HEK293 (cell line): ENCODE data around the gene PPP2R2B.
"Not testable (repeated sequence)": the region's sequence is repeated elsewhere in the genome, so short reads cannot be mapped to it uniquely, and the experiment has no call there.

Experiments used
- CTCF ChIA-PET: fragments of 350-600 bp; formaldehyde crosslinking; extraction: SDS; loops from one replicate; lab custom pipeline; 2021; ENCODE audit warnings: antibody characterized with exemption; lab: Yijun Ruan, JAX
- POLR2A ChIA-PET: fragments of 300-600 bp; formaldehyde crosslinking; extraction: SDS; loops from one replicate; lab custom pipeline; 2020; ENCODE audit warnings: antibody characterized with exemption, inconsistent platforms; lab: Yijun Ruan, JAX
- H3K27ac ChIP-seq: fragments of 200-500 bp; sonication (Bioruptor generic); 2 replicates; pipeline ENCODE4 v1.5.1; 2014; ENCODE audit warnings: low read depth, low read length, control low read depth, inconsistent platforms; ENCODE audit errors: extremely low read depth
- H3K36me3 ChIP-seq, 2 experiments: fragments of 200-500 bp in 1 of 2; sonication (Bioruptor generic) in 1 of 2; 1 replicate in 1 of 2; 2 replicates in 1 of 2; pipeline ENCODE4 v1.5.1; 2014 to 2017; ENCODE audit warnings: inconsistent platforms in 2 of 2, low read length in 2 of 2; ENCODE audit not compliant: control insufficient read depth in 2 of 2, insufficient read depth in 1 of 2
- H3K4me1 ChIP-seq: fragments of 200-500 bp; sonication (Bioruptor generic); 2 replicates; pipeline ENCODE4 v1.5.1; 2014; ENCODE audit warnings: mild to moderate bottlenecking, low read length, inconsistent platforms; ENCODE audit not compliant: control insufficient read depth, insufficient read depth
- H3K4me3 ChIP-seq: 2 replicates; pipeline ENCODE4 v1.5.1; 2011; ENCODE audit warnings: low read depth, mild to moderate bottlenecking, control low read depth, low read length, moderate library complexity
- H3K9me3 ChIP-seq: fragments of 200-500 bp; sonication (Bioruptor generic); 2 replicates; pipeline ENCODE4 v1.5.1; 2014; ENCODE audit warnings: low read depth, low read length, inconsistent platforms; ENCODE audit not compliant: control insufficient read depth, insufficient read depth
- CTCF ChIP-seq: fragments of 450-650 bp; formaldehyde crosslinking; IDR thresholded peaks from 2 replicates; pipeline ENCODE4 v1.5.1; 2016; ENCODE audit warnings: missing biosample characterization, missing genetic modification characterization
- FEZF1 ChIP-seq: fragments of 450-650 bp; formaldehyde crosslinking; IDR thresholded peaks from 2 replicates; pipeline ENCODE4 v1.5.1; 2016; ENCODE audit warnings: missing biosample characterization, missing genetic modification characterization
- INSM2 ChIP-seq: fragments of 450-650 bp; formaldehyde crosslinking; IDR thresholded peaks from 2 replicates; pipeline ENCODE4 v1.5.1; 2016; ENCODE audit warnings: missing biosample characterization, missing genetic modification characterization
- KLF10 ChIP-seq: fragments of 450-650 bp; IDR thresholded peaks from 2 replicates; pipeline ENCODE4 v1.5.1; 2018; ENCODE audit warnings: missing biosample characterization, mild to moderate bottlenecking, missing genetic modification characterization
- MZF1 ChIP-seq: fragments of 450-650 bp; formaldehyde crosslinking; IDR thresholded peaks from 2 replicates; pipeline ENCODE4 v1.5.1; 2017; ENCODE audit warnings: missing biosample characterization, missing genetic modification characterization, borderline replicate concordance
- PRDM4 ChIP-seq: fragments of 450-650 bp; formaldehyde crosslinking; IDR thresholded peaks from 2 replicates; pipeline ENCODE4 v1.5.1; 2017; ENCODE audit warnings: missing biosample characterization, missing genetic modification characterization
- SCRT2 ChIP-seq: fragments of 450-650 bp; formaldehyde crosslinking; IDR thresholded peaks from 2 replicates; pipeline ENCODE4 v1.5.1; 2016; ENCODE audit warnings: missing biosample characterization, missing genetic modification characterization
- ZBTB11 ChIP-seq: fragments of 450-650 bp; formaldehyde crosslinking; conservative IDR thresholded peaks from 2 replicates; pipeline ENCODE4 v1.5.1; 2016; ENCODE audit warnings: low read depth, missing biosample characterization, missing genetic modification characterization
- ZBTB17 ChIP-seq: fragments of 450-650 bp; formaldehyde crosslinking; IDR thresholded peaks from 2 replicates; pipeline ENCODE4 v1.5.1; 2016; ENCODE audit warnings: missing biosample characterization, missing genetic modification characterization
- ZNF112 ChIP-seq: fragments of 450-650 bp; formaldehyde crosslinking; IDR thresholded peaks from 2 replicates; pipeline ENCODE4 v1.5.0; 2017; ENCODE audit warnings: missing biosample characterization, missing genetic modification characterization
- ZNF132 ChIP-seq: fragments of 450-650 bp; formaldehyde crosslinking; IDR thresholded peaks from 2 replicates; pipeline ENCODE4 v1.5.1; 2017; ENCODE audit warnings: missing biosample characterization, missing genetic modification characterization, borderline replicate concordance
- ZNF202 ChIP-seq: fragments of 450-650 bp; formaldehyde crosslinking; IDR thresholded peaks from 2 replicates; pipeline ENCODE4 v1.5.1; 2016; ENCODE audit warnings: missing biosample characterization, missing genetic modification characterization, borderline replicate concordance
- ZNF274 ChIP-seq, 2 experiments: fragments of 200-500 bp in 1 of 2; fragments of 450-650 bp in 1 of 2; sonication (Bioruptor generic) in 1 of 2; formaldehyde crosslinking in 1 of 2; IDR thresholded peaks; 2 replicates each; pipeline versions ENCODE4 v1.5.1 to v1.6.1; 2014 to 2016; ENCODE audit warnings: borderline replicate concordance in 1 of 2, inconsistent platforms in 1 of 2, low read length in 1 of 2, missing biosample characterization in 1 of 2, missing genetic modification characterization in 1 of 2
- ZNF292 ChIP-seq: fragments of 450-650 bp; formaldehyde crosslinking; IDR thresholded peaks from 2 replicates; pipeline ENCODE4 v1.5.1; 2016; ENCODE audit warnings: low read depth, missing biosample characterization, missing genetic modification characterization, borderline replicate concordance
- ZNF302 ChIP-seq: fragments of 450-650 bp; formaldehyde crosslinking; IDR thresholded peaks from 2 replicates; pipeline ENCODE4 v1.5.1; 2016; ENCODE audit warnings: missing biosample characterization, missing genetic modification characterization, low read depth
- ZNF433 ChIP-seq: fragments of 450-650 bp; formaldehyde crosslinking; IDR thresholded peaks from 2 replicates; pipeline ENCODE4 v1.5.1; 2016; ENCODE audit warnings: missing biosample characterization, missing genetic modification characterization, low read depth
- ZNF670 ChIP-seq: fragments of 450-650 bp; formaldehyde crosslinking; IDR thresholded peaks from 2 replicates; pipeline ENCODE4 v1.5.1; 2016; ENCODE audit warnings: missing biosample characterization, missing genetic modification characterization, low read depth
- ZNF76 ChIP-seq: fragments of 450-650 bp; formaldehyde crosslinking; IDR thresholded peaks from 2 replicates; pipeline ENCODE4; 2016; ENCODE audit warnings: low read depth, missing biosample characterization, missing genetic modification characterization, borderline replicate concordance
- ZNF791 ChIP-seq: fragments of 450-650 bp; formaldehyde crosslinking; IDR thresholded peaks from 2 replicates; pipeline ENCODE4 v1.5.1; 2016; ENCODE audit warnings: missing biosample characterization, missing genetic modification characterization
- ZSCAN18 ChIP-seq: fragments of 450-650 bp; formaldehyde crosslinking; IDR thresholded peaks from 2 replicates; pipeline ENCODE4 v1.5.1; 2016; ENCODE audit warnings: missing biosample characterization, missing genetic modification characterization

Gene PPP2R2B

GRCh38 chr5:146620031-146620668 lies 258.4 kb downstream of the PPP2R2B start:
- no peaks in the 10 kb centered on the region for H3K36me3 ChIP-seq
- H3K4me1 ChIP-seq: no peaks in the 10 kb centered on the region
- ChIA-PET CTCF (no interaction called here), POLR2A (no interaction called here)
- no peak overlapping the region for H3K4me3 ChIP-seq
- no peak overlapping the region for H3K27ac ChIP-seq
- H3K9me3 ChIP-seq: no peaks in the 10 kb centered on the region
- TF ChIP-seq ZNF202 (tag by site-specific recombination) (no peak), ZNF670 (tag by site-specific recombination) (no peak), ZNF302 (tag by site-specific recombination) (no peak), INSM2 (tag by site-specific recombination) (no peak), ZNF292 (tag by site-specific recombination) (no peak), KLF10 (tag by site-specific recombination) (no peak), ZNF132 (tag by site-specific recombination) (no peak), ZSCAN18 (tag by site-specific recombination) (no peak), ZNF274 (IDR thresholded peaks at IDR 0.05; ENCODE audit: low read length) (no peak), ZNF274 (tag by site-specific recombination; IDR thresholded peaks at IDR 0.05; ENCODE audit: borderline replicate concordance) (no peak), PRDM4 (tag by site-specific recombination) (no peak), ZBTB11 (tag by site-specific recombination) (no peak), ZNF791 (tag by site-specific recombination) (no peak), SCRT2 (tag by site-specific recombination) (no peak)

- no peaks in the 10 kb centered on the region for H3K36me3 ChIP-seq
- H3K9me3 ChIP-seq: no peaks in the 10 kb centered on the region
- H3K4me3 ChIP-seq: no peak overlapping the region
- POLR2A ChIA-PET: no interaction called here
- TF ChIP-seq CTCF (tag by site-specific recombination) (no peak), ZNF433 (tag by site-specific recombination) (no peak), FEZF1 (tag by site-specific recombination) (no peak), ZBTB17 (tag by site-specific recombination) (no peak), ZNF76 (tag by site-specific recombination) (no peak), MZF1 (tag by site-specific recombination) (no peak), ZNF112 (no peak)
- TF ChIP-seq, all 188 proteins: peak for 0
- H3K4me1 ChIP-seq: no peaks in the 10 kb centered on the region
- H3K27ac ChIP-seq: no peak overlapping the region
- CTCF ChIA-PET: interaction anchor here (1.0 kb wide), 1 partner anchor 15 kb away, joined by 3 read pairs; no protein-coding TSS in a partner anchor
These were observed 260.1 kb downstream of the PPP2R2B start for GRCh38 chr5:146618434-146618833.

- CTCF ChIA-PET, H3K4me1 ChIP-seq, H3K36me3 ChIP-seq, H3K4me3 ChIP-seq, H3K9me3 ChIP-seq, H3K27ac ChIP-seq, POLR2A ChIA-PET: not testable (repeated sequence)
These were observed 268.8 kb downstream of the PPP2R2B start for GRCh38 chr5:146609731-146610130.
